Ramos (cell line): Measurements from ENCODE around the gene USP17L25.
"Not testable (repeated sequence)": the region's sequence is repeated elsewhere in the genome, so short reads cannot be mapped to it uniquely, and the experiment has no call there.

Experiments
- in situ Hi-C: fragments of 300-500 bp; cut with MboI; formaldehyde crosslinking; loops from one replicate; pipeline ENCODE4 v1.14.3; 2022; ENCODE audit warnings: low sequenced_read_pairs; ENCODE audit not compliant: unreplicated experiment

The USP17L25 gene, protein sequence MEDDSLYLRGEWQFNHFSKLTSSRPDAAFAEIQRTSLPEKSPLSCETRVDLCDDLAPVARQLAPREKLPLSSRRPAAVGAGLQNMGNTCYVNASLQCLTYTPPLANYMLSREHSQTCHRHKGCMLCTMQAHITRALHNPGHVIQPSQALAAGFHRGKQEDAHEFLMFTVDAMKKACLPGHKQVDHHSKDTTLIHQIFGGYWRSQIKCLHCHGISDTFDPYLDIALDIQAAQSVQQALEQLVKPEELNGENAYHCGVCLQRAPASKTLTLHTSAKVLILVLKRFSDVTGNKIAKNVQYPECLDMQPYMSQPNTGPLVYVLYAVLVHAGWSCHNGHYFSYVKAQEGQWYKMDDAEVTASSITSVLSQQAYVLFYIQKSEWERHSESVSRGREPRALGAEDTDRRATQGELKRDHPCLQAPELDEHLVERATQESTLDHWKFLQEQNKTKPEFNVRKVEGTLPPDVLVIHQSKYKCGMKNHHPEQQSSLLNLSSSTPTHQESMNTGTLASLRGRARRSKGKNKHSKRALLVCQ

DNA sequence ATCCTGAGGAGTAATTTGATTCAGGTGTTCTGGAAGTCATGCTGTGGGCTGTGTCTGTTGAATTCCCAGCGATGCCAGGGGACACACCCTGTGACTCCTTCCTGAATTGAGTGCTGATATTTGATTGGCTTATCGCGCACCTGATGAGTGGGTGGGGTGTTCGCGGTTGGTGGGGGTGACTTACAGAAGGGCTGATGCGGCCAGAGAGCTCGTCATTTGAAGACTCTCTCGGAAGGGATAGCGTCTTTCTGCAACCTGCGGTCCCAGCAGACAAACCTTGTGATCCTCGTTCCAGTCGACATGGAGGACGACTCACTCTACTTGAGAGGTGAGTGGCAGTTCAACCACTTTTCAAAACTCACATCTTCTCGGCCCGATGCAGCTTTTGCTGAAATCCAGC lies at the start of gene USP17L25:
Gene USP17L25 (plus strand): TSS at position 301 of the 400 bp plus-strand sequence. CDS start 0 bp downstream, at position 301.
- in situ Hi-C loops = not testable (repeated sequence)

DNA sequence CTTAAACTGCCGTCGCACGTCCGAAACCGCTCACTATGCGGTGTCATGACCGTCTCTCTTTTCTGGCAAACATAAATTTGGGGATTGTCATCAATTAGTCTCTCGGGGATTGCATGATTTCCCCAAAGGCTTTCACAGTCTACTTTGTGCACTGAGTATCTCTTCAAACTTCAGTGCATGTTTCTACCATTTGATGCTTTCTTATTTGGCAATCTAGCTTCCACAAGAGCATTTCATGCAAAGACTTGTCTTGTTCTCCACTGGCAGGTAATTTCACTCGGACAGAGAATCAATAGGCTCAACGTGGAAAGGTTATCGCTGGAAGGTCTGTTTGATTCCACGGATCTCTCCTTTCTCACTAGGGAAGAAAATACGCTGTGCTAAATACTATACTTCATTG lies 5.5 kb upstream of the USP17L25 start:
- in situ Hi-C loops = not testable (repeated sequence)

GRCh38 chr4:9324865-9325264 lies 4.8 kb upstream of the USP17L25 start, which contains the start of gene USP17L24:
USP17L24 (plus strand) TSS chr4:9325165; CDS start chr4:9325165, 0 bp downstream.
- in situ Hi-C loops = not testable (repeated sequence)

DNA sequence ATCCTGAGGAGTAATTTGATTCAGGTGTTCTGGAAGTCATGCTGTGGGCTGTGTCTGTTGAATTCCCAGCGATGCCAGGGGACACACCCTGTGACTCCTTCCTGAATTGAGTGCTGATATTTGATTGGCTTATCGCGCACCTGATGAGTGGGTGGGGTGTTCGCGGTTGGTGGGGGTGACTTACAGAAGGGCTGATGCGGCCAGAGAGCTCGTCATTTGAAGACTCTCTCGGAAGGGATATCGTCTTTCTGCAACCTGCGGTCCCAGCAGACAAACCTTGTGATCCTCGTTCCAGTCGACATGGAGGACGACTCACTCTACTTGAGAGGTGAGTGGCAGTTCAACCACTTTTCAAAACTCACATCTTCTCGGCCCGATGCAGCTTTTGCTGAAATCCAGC lies 4.6 kb downstream of the USP17L25 start, which contains the start of gene USP17L26:
Gene USP17L26 (plus strand): TSS at position 301 of the 400 bp plus-strand sequence. CDS start 0 bp downstream, at position 301.
- in situ Hi-C loops = not testable (repeated sequence)

DNA sequence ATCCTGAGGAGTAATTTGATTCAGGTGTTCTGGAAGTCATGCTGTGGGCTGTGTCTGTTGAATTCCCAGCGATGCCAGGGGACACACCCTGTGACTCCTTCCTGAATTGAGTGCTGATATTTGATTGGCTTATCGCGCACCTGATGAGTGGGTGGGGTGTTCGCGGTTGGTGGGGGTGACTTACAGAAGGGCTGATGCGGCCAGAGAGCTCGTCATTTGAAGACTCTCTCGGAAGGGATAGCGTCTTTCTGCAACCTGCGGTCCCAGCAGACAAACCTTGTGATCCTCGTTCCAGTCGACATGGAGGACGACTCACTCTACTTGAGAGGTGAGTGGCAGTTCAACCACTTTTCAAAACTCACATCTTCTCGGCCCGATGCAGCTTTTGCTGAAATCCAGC lies 9.4 kb downstream of the USP17L25 start, which contains the start of gene USP17L5:
Gene USP17L5 (plus strand): TSS at position 301 of the 400 bp plus-strand sequence. CDS start 0 bp downstream, at position 301.
- in situ Hi-C loops = not testable (repeated sequence)

- in situ Hi-C loops = not testable (repeated sequence)
These were observed 14.1 kb downstream of the USP17L25 start, which contains the start of gene USP17L27 for GRCh38 chr4:9343848-9344247. USP17L27 (plus strand) TSS chr4:9344148; CDS start chr4:9344148, 0 bp downstream.

DNA sequence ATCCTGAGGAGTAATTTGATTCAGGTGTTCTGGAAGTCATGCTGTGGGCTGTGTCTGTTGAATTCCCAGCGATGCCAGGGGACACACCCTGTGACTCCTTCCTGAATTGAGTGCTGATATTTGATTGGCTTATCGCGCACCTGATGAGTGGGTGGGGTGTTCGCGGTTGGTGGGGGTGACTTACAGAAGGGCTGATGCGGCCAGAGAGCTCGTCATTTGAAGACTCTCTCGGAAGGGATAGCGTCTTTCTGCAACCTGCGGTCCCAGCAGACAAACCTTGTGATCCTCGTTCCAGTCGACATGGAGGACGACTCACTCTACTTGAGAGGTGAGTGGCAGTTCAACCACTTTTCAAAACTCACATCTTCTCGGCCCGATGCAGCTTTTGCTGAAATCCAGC lies 18.9 kb downstream of the USP17L25 start, which contains the start of gene USP17L28:
Gene USP17L28 (plus strand): TSS at position 301 of the 400 bp plus-strand sequence. CDS start 0 bp downstream, at position 301.
- in situ Hi-C loops = not testable (repeated sequence)

GRCh38 chr4:9350866-9351265 lies 21.2 kb downstream of the USP17L25 start:
- in situ Hi-C loops = not testable (repeated sequence)

GRCh38 chr4:9353338-9353737 lies 23.6 kb downstream of the USP17L25 start, which contains the start of gene USP17L29:
USP17L29 (plus strand) TSS chr4:9353638; CDS start chr4:9353638, 0 bp downstream.
- in situ Hi-C loops = not testable (repeated sequence)

- in situ Hi-C loops = not testable (repeated sequence)
These were observed 33.1 kb downstream of the USP17L25 start, which contains the start of gene USP17L30 for GRCh38 chr4:9362829-9363228. USP17L30 (plus strand) TSS chr4:9363129; CDS start chr4:9363129, 0 bp downstream.

DNA sequence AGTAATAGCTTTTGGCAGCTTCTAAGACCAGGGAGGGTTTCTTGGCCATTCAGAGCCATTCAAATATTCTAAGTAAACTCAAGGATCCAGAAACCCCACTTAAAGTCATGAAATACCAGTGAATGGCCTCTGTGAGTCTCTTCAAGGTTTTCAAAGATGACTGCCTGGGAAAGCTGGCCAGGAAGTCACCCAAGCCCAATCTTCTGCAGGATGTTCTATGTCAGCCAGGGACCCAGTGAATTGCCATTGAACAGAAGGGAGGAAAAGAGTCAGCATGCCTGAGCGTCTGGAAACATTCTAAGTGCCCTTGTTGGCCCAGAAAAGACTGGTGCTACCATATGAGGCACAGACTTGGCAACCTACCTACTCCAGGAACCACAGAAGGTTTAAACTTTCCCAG lies 50.2 kb downstream of the USP17L25 start:
- in situ Hi-C loops = not testable (repeated sequence)
